MM.1S (cell line): ENCODE data around the gene CKLF.

Source experiments
- EZH2 ChIP-seq: fragments of 300-600 bp; sonication (generic); optimal IDR thresholded peaks from 2 replicates; pipeline ENCODE3; 2017; ENCODE audit warnings: low read depth, mild to moderate bottlenecking, antibody characterized with exemption, low read length, mixed read lengths
- EZH2phosphoT487 ChIP-seq: fragments of 300-600 bp; sonication (generic); IDR thresholded peaks from 2 replicates; pipeline ENCODE4 v1.6.1; 2018; ENCODE audit warnings: antibody characterized with exemption, low read length
- TF ChIP-seq, protein P1 (sequence below): fragments of 300-600 bp; sonication (generic); IDR thresholded peaks from 2 replicates; pipeline ENCODE4 v1.5.1; 2016; ENCODE audit warnings: antibody characterized with exemption, low read length, mixed read lengths

DNA sequence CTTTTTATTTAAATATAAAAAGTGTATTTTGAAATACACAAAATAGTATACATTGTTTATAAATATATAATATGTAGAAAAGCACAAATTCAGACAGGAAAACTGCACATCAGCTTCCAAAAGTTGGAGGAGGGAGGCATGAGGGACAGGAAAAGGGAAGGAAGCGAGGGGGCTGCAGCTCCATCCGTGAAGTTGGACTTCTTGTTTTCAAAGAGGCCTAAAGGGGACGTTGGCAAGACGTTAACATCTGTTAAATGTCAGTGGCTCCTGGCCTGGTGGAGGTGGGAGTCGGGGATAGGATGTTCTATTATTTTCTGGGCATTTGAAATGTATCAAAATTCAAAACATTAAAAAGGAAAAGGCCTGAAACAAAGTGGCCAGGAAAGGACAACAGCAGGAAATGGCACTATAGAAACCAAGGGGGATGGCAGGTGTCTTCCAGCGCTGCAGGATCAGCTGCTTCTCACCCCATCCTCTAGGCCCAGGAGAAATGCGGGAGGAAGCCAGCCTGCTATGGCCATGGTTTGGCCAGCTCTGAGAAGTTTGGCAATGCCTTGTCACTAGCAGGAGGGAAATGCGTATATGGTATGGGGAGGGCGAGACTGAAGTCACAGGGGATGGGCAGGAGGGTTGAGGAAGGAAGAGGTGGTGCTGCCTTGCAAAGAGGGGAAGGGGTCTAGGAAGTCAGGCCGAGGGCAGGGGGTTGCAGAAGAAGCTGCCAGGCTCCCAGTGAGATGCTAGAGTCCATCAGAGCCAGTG, 33.3 kb downstream of the CKLF start:
- TF ChIP-seq, protein P1, sequence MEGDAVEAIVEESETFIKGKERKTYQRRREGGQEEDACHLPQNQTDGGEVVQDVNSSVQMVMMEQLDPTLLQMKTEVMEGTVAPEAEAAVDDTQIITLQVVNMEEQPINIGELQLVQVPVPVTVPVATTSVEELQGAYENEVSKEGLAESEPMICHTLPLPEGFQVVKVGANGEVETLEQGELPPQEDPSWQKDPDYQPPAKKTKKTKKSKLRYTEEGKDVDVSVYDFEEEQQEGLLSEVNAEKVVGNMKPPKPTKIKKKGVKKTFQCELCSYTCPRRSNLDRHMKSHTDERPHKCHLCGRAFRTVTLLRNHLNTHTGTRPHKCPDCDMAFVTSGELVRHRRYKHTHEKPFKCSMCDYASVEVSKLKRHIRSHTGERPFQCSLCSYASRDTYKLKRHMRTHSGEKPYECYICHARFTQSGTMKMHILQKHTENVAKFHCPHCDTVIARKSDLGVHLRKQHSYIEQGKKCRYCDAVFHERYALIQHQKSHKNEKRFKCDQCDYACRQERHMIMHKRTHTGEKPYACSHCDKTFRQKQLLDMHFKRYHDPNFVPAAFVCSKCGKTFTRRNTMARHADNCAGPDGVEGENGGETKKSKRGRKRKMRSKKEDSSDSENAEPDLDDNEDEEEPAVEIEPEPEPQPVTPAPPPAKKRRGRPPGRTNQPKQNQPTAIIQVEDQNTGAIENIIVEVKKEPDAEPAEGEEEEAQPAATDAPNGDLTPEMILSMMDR: no peak
- TF ChIP-seq EZH2phosphoT487: no peak
- no peak for TF ChIP-seq EZH2
